ENCODE measurements around the gene CRYBG3.
"Not testable (repeated sequence)": the region's sequence is repeated elsewhere in the genome, so short reads cannot be mapped to it uniquely, and the experiment has no call there.

CRYBG3 gene

DNA sequence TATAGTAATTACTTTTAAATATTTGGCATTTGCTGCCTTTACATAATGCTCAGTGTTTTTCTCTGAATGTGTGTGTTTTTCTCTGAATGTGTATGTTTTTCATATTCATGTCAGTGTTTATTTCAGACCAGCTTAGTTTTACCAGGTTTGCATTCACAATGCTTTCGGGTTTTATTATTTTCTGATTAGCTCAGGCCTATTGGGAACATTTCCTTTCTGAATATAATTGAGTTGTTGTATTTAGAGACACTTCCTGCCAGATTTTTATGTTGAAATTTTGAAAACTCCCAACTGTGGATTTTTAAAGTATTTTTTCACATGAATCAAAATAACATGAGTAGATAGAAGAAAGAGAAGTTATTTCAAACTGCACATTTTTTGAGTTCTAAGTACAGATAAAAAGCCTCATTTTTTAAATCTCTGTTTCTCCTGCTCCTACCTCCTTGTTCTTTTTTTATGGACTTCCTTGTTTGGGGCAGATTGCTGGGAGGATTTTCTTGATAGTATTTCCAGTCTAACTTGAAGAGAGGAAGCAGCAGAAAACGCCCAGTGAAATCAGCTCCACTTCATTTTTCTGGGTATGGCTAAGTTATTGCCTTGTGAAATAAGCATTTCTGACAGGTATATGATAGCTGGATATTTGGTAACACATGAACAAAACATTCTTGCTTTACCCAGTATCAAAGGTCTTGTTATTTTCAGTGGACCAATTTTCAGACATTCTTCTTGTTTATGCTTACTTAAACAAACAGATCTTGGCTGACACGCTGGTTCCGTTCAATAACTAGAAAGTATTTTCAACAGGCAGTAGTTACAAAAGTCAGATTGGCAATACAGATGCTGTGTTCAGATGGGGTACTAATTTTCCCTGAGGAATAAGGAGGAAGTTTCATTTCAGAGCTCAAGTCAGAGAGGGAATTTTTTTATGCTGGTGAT, 79.8 kb downstream of the CRYBG3 start:
- no peak for DNase-seq

DNA sequence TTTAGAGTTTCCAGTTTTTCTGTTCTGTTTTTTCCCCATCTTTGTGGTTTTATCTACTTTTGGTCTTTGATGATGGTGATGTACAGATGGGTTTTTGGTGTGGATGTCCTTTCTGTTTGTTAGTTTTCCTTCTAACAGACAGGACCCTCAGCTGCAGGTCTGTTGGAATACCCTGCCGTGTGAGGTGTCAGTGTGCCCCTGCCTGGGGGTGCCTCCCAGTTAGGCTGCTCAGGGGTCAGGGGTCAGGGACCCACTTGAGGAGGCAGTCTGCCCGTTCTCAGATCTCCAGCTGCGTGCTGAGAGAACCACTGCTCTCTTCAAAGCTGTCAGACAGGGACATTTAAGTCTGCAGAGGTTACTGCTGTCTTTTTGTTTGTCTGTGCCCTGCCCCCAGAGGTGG, 88.0 kb downstream of the CRYBG3 start:
- DNase-seq = not testable (repeated sequence)

DNA sequence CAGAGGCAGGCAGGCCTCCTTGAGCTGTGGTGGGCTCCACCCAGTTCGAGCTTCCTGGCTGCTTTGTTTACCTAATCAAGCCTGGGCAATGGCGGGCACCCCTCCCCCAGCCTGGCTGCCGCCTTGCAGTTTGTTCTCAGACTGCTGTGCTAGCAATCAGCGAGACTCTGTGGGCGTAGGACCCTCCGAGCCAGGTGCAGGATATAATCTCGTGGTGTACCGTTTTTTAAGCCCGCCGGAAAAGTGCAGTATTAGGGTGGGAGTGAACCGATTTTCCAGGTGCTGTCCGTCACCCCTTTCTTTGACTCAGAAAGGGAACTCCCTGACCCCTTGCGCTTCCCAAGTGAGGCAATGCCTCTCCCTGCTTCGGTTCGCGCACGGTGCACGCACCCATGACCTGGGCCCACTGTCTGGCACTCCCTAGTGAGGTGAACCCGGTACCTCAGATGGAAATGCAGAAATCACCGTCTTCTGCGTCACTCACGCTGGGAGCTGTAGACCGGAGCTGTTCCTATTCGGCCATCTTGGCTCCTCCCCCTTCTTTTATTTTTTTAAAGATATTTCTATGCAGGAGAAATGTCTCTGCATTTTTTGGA, 88.5 kb downstream of the CRYBG3 start:
- DNase-seq = not testable (repeated sequence)

DNA sequence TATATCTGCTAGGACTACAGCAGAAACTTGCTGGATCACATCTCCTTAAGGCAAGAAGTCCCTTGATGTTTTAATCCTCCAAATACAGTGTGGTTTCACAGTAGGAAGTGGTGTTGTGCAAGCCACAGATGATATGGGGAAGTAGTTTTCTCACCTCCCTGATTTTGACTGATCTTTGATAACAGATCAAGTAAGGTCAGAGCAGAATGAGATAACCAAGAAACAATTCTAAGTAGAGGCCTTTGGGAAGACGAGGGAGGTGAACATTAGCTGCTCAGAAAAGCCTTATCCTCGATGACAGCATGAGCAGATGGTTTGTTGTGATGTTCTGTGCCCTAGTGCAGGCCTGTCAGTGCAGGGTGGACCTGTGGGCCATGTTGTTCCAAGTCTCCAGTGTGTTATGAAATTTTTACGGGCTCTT, 89.1 kb downstream of the CRYBG3 start:
- DNase-seq = no peak

DNA sequence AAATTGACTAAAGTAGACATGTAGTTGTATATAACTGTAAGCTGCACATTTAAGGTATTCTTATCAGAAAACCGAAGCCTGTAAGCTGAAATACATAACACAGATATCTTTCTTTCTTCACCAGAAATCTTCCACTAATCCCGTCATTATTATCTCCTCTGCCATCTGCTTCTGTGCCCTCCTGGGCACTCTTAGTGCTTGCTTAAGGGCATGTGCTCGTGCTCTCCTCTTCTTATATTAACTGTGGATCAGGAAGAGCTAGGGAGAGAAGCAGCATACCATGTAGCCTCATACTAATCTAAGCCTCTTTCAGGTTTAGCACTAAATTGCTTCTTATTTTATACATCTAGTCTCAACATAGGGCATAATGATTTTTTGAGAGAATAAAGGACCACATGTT, 89.6 kb downstream of the CRYBG3 start:
- no peak for DNase-seq

DNA sequence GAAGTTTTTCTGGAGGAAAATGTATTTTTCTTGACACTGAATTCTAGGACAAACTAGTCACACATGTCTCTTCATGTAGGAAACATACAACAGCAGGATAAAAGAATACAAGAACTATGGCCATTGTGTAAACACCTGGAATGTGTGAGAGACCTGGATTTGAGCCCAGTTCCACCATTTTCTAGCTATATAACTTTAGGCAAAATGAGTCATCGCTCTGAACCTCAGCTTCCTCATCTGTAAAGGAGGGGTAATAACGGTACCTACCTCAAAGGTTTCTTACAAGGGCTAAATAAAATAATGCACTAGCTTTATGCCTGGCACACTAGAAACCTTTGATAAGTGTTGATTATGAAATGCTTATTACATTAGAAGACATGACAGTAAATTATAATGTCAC, 92.6 kb downstream of the CRYBG3 start:
- DNase-seq = no peak

DNA sequence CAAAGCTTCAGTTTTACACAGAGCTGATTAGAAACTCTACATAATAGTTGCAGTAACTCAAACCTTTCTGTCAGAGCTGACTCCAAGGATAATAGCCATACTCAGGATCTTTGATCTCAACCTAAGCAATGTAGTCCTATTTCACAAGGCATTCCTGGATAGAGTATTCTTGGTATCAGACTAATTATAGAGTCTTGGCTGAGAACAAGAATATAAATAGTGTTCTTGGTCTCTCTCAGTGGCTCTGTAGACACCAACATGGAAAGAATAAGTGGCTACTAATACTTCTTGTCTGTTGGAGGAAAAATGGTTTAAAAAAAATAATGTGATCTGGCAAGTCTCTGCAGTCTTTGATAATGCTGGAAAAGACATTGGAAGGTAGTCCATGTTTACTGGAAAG, 94.8 kb downstream of the CRYBG3 start:
- DNase-seq = no peak

DNA sequence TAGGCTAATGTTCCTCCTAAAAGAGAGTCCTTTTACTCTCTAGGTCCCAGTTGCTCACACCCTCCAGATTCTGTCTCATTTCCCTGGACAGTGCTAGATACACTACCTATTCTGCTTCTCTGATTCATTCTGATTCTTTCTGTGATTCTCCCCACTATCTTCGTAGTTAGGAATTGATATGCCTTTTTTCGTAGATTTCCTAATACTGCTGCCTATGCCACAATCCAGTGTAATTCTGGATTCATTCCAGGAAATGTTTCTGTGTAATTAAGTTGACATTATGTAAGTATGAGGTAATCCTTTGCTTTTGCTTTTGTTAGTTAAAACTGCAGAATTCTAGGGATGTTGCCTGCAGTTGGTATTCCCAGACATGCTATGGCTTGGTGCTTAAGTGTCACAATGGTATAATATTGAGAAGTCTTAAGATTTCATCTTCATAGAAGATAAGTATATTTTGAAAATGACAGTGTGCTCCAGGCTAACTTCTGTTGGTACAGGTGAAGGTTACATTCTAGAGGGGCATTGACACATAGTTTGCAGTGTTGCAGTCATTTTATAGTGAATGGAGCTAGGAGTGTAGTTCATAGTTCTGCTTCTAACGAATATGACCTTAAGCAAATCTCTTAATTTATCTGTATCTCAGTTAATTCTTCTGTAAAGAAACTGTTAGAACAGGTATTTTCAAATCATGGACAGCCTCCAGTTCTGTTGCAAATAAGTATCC, 96.2 kb downstream of the CRYBG3 start:
- no peak for DNase-seq

DNA sequence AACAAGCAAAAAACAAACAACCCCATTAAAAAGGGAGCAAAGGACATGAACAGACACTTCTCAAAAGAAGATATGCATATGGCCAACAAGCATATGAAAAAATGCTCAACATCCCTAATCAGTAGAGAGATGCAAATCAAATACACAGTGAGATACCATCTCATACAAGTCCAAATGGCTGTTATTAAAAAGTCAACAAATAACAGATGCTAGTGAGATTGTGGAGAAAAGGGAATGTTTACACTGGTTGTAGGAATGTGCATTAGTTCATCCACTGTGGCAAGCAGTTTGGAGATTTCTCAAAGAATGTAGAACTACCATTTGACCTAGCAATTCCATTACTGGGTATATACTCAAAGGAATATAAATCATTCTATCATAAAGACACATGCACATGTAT, 105.9 kb downstream of the CRYBG3 start:
- DNase-seq = no peak

DNA sequence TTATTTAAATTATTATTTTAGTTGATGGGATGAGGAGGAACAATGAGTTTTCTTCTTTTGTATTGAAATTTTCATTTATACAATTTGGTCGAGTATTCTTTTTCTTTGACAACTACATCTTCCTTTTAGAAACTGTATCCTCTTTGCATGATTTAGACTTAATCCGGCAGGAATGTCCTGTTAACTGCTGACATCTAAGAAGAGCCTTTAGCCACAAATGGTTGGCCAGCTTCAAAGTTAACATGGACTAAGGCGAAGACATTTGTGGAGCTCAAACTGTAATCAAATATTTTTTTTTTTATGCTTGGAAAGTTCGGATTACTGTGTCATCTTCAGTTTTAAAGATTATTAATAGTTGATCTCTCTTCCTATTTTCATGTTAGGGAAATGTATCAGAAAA, 107.2 kb downstream of the CRYBG3 start:
- no peak for DNase-seq

DNA sequence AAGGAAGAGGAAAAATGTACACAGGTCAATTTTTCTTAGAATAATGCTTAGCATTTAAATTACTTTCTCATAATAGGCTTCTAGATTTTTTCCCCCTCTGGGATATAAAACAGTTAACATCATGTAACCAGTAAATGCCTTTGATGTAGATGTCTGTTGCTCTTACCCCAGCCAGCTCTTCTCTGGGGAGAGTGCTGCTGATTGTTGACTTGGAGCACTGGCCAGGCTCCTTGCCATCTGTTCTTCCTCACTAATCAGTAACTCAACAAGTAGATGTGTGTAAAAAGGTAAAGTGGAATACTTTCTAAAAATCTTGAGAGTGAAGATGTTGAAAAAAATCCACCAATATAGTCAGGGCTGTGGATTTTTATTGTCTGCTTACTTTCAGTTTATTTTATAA, 108.2 kb downstream of the CRYBG3 start:
- no peak for DNase-seq

DNA sequence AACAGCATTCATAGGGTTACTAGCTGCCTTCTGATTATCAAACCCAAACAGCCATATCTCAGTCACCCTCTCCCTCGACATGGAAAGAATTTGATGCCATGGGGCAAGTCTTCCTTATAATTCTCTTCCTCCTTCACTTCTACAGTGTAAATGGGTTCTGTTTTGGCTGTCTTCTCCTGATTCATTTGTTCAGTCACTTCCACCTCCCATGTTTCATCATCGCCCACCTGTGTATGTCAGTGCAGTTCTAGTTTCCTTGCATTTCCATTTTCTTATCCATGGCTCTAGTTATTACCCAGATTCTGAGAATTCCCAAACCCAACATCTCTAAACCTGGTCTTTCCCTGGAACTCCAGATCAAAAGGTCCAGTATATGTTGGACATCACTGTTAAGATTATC, 109.4 kb downstream of the CRYBG3 start:
- no peak for DNase-seq

DNA sequence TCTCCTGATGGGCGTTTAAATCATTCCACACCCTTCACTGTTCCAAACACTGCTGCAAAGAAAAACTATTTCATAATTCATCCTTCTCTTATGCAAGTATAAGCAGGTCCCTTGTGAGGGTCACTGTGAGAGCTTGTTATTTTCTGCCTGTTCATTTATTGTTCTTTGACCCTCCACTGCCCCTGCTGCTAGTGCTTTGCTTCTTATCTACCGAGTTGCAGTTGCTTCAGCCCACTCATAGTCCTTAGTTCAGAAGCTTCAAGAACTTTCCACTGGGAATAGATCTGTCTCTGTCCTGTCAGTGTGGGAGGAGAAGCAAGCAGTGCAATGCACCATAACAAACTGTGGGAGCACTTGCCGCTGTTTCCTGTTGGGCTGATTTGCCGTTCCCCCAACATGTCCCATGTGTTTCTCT, 110.6 kb downstream of the CRYBG3 start:
- DNase-seq = no peak

DNA sequence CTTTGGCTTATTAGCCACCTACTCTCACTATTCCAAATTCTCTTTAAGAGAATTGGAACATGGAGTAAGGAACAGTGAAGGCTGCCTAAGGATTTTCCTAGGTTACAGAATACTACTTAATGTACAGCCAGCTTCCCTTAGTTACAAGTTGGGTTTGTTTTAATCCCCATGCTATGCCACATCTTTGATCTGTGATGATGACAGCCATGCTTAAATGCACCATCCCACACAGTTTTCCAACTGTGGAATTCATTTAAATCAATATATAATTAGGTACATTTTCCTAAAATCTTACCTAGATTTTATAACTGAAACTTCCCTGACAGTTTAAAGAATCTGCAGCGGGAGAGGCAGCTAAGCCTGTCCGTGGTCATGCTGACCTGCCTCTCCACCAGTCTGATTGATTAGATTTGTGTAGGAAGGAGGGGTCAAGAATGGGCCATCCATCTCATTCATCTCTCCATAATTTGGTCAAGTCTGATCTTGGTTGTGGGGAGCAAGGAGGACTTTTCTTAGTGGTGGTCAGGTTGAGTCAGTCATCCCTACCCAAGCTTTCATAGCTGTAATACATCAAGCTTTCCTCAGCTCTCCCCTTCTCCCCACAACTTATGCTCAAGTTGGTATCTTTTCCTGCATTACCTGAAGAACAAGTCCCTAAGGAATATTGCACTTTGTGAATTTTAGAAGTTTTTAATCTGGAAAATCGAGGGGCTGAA, 113.3 kb downstream of the CRYBG3 start:
- DNase-seq = no peak

DNA sequence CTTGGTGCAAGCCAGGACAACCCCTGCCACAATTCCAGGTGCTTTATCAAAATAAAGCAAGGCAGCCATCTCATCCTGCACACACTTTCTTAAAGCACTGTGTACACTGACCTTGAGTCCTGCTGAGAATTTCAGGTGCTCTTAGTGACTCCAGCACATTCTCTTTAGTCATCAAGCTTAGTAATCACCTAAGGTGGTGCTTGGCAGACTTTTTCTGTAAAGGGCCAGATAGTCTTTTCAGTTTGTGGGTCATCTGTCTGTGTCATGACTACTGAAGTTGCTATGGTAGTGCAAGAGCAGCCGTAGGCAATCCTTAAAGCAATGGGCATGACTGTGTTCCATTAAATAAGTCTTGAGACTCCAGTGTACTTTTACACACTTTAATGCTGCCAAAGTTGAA, 114.0 kb downstream of the CRYBG3 start:
- DNase-seq = no peak

DNA sequence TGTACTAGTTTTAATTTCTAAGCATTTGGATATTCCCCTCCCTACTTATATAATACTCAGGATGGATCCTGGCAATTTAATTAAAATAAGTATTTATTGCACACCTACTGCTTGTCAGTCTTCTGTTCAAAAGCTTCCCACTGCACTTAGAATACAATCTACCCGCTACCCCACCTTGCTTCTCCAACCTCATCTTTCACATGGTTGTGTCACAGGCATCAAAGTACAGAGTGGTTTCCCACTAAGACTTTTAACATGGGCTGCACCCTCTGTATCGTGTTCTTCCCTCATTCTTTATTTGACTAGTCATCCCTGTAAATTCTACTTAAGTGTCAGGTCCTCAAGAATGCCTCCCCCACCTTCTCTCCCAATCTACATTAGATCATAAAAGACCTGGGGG, 115.4 kb downstream of the CRYBG3 start:
- no peak for DNase-seq

DNA sequence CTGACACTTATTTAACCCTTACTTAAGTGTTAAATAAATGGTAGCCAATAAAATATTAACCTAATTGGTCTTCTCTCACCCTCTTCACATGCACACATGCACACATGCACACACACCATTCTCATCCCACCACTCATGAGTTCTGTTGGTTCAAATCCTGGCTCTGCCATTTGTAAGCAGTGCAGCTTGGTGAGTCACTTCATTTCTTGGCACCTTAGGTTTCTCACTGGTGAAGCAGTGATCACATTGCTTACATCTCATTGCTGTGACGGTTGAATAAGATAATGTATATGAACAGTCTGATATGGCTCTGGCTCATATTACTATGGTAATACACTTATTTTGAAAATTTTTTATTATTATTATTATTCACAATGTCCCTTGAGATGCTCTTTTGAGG, 116.6 kb downstream of the CRYBG3 start:
- DNase-seq = no peak

DNA sequence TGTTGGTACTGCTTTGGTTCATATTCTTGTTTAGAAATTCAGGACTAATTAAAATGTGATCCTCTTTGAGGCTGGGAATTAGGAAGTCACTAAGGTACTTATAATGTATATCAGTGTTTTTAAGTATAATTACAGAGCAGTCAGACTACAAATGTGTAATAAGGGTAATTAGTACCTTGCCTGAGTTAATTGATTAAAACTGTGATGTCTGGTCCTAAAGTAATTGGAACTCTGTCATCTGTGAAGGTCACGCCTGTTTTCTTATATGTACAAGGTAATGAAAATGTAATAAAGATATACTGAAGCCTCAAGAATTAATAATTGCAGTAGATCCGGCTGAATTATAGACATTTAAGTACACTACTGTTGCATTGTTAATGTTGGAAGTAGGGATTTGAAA, 117.6 kb downstream of the CRYBG3 start:
- no peak for DNase-seq

DNA sequence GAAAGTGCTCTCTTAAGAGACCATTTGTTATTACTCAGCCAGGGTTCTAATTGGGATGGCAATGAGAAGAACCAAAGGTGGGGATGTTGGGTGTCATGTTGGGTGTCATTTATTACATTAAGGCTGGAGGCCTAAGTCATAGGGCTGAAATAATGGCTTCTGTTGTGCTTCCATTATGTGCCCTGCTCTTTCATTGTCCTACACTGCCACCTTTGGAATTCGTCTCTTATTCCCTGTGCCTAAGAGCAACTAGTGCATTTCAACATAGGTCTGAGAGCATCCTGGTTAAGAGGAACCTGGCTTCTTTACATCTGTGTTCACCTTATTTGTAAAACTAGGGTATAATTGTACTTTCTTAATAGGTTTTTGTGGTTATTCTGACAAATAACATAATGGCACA, 118.2 kb downstream of the CRYBG3 start:
- no peak for DNase-seq

DNA sequence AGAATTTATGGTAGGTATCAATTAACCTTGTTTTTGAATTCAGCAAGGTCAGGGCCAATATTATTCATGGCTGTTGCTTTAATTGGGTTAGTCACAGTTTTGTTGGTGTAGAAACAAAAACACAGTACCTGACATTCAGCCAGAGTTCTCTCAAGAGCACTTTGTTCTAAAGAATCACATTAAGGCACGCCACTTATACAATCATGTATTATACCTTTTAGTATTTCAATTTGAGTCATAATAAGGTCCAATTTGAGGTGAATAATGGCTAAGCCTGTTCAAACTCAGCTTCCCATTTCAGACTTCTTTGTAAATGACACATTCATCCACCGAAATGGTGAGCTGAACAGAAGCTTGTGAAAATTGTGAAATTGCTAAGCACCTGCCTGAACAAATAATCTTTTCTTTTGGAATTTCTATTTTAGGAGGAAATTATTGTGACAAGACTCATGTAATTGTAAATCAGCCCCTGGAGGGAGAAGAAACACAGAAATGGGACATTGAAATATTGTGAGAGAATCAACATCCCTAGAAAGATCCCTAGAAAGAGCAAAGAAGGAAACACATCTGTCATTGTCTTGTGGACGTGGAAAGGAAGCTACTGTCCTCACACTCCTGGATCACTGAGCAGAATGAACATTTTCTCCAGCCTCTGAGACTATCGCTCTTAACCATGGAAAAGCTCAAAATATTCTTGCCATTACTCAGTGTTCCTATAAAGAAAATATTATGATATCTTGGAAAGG, 121.2 kb downstream of the CRYBG3 start:
- no peak for DNase-seq

DNA sequence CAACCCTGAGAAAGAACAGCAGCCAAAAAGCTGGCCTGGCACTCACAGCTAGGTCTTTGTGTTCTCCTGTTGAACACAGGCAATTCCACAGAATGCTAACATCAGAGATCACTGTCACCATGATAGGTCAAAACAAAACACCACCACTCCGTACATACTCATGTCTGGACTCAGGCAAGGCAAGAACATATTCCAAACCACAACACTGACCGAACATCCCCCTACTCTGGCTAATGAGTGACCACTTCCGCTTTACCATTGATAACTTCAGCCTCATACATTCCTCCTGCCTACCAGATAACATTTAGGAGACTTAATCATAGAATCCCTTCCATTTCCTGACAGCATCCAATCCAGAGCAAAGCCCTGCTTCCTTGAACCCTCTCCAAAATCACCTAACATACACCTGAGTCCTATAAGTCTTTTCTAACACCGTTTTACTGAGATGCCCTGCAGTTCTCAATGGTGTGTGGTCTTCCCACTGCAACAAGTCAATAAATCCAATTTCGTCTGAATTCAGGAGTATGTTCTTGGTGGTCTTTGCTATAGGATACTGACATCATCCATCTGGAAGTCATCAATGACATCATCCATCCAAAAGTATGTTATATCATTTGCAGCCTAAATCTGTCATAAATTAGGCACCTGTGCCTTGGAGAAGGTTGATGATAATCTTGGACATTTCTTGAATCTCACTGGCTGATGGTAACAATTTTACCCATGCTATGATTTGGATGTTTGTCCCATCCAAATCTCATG, 126.7 kb downstream of the CRYBG3 start:
- no peak for DNase-seq

DNA sequence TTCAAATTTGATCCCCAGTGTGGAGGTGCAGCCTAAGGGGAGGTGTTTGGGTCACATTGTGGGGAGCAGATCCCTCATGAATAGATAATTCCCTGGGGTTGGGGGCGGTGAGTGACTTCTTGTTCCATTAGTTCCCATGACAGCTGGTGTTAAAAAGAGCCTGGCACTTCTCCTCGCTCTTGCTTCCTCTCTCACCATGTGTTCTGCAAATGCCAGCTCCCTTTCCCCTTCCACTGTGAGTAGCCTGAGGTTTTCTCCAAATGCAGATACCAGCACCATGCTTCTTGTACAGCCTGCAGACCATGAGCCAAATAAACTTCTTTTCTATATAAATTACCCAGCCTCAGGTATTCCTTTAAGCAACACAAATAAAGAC, 127.3 kb downstream of the CRYBG3 start:
- no peak for DNase-seq

Measured in midbrain (tissue), 1 donor.